Smooth muscle cell of the brain vasculature (primary cell): ENCODE measurements around the gene ADGRG6.
"Not testable (repeated sequence)": the region's sequence is repeated elsewhere in the genome, so short reads cannot be mapped to it uniquely, and the experiment has no call there.

Source experiments
- DNase-seq: peaks from one replicate; pipeline ENCODE4 v3.0.0-alpha.2; 2012; ENCODE audit warnings: low read depth, low spot score

Gene ADGRG6

GRCh38 chr6:142407685-142408273 is 106.0 kb downstream of the ADGRG6 start:
- DNase-seq, result no peak

- DNase-seq, result no peak
Measured at GRCh38 chr6:142408409-142408808, 106.6 kb downstream of the ADGRG6 start.

GRCh38 chr6:142409794-142410193 is 108.0 kb downstream of the ADGRG6 start:
- no peak for DNase-seq

GRCh38 chr6:142411145-142411544 is 109.3 kb downstream of the ADGRG6 start:
- no peak for DNase-seq

GRCh38 chr6:142412241-142412640 is 110.4 kb downstream of the ADGRG6 start:
- no peak for DNase-seq

GRCh38 chr6:142412658-142413057 is 110.9 kb downstream of the ADGRG6 start:
- DNase-seq, result no peak

GRCh38 chr6:142413111-142413510 is 111.3 kb downstream of the ADGRG6 start:
- no peak for DNase-seq

- no peak for DNase-seq
Measured at GRCh38 chr6:142414462-142415250, 112.8 kb downstream of the ADGRG6 start.

- DNase-seq, result peak; percentile 55
Measured at GRCh38 chr6:142416179-142416578, 114.4 kb downstream of the ADGRG6 start.

- no peak for DNase-seq
Measured at GRCh38 chr6:142416686-142417085, 114.9 kb downstream of the ADGRG6 start.

- DNase-seq, result no peak
Measured at GRCh38 chr6:142417331-142417750, 115.5 kb downstream of the ADGRG6 start.

- no peak for DNase-seq
Measured at GRCh38 chr6:142419071-142419470, 117.3 kb downstream of the ADGRG6 start.

GRCh38 chr6:142420802-142421201 is 119.0 kb downstream of the ADGRG6 start:
- DNase-seq, result no peak

- no peak for DNase-seq
Measured at GRCh38 chr6:142421285-142422117, 119.7 kb downstream of the ADGRG6 start.

- DNase-seq, result not testable (repeated sequence)
Measured at GRCh38 chr6:142426444-142427132, 124.8 kb downstream of the ADGRG6 start.

- DNase-seq, result not testable (repeated sequence)
Measured at GRCh38 chr6:142428468-142428867, 126.7 kb downstream of the ADGRG6 start.

- no peak for DNase-seq
Measured at GRCh38 chr6:142429195-142429594, 127.4 kb downstream of the ADGRG6 start.

GRCh38 chr6:142433419-142433818 is 131.6 kb downstream of the ADGRG6 start:
- no peak for DNase-seq

GRCh38 chr6:142438898-142439297 is 137.1 kb downstream of the ADGRG6 start:
- no peak for DNase-seq

- DNase-seq, result no peak
Measured at GRCh38 chr6:142440600-142441293, 138.9 kb downstream of the ADGRG6 start.

GRCh38 chr6:142441716-142442115 is 139.9 kb downstream of the ADGRG6 start:
- no peak for DNase-seq
